Measurements from ENCODE around the gene KRTAP5-7. TPM values are rescaled to one million over a fixed set of nuclear protein-coding genes. Genes with fewer than 3 reads are reported as not detected.

The KRTAP5-7 gene
- total RNA-seq, 2 donors from 2014 or later: not detected

DNA sequence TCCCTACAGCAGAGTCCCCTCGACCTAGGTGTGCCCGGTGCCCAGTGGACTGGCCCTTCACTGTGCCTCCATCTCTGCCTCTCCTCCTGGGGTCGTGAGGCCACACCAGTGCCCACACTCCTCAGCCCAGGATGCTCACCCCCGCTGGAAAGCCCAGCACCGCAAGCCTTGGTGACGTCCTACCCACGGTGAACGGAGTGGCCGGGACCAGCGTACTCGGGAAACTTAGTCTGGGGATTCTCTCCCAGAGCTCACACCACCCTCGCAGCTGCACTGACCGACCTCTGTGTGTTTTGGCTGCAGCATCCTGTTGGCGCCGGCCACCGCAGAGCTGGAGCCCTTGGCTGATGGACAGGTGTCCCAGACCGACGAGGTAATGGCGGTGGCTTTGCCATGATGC, 35.5 kb upstream of the KRTAP5-7 start:
- H3K4me1 Mint-ChIP-seq: peaks cover 15% of the 10 kb centered on the region
- Histone ChIP-seq H3K4me1 (ENCODE audit: control insufficient read depth, insufficient read depth, low read length) (peaks cover 2% of the 10 kb centered on the region), H3K36me3 (ENCODE audit: control insufficient read depth, insufficient read depth, low read length) (peaks cover 45% of the 10 kb centered on the region), H3K27me3 (ENCODE audit: control insufficient read depth, insufficient read depth, low read length, poor library complexity, severe bottlenecking) (no peaks in the 10 kb centered on the region), H3K27ac (ENCODE audit: low read depth, low read length) (no peak overlapping the region), H3K4me3 (ENCODE audit: low read length) (no peak overlapping the region), H3K9ac (ENCODE audit: extremely low read depth, low read length, poor library complexity, severe bottlenecking) (no peak overlapping the region), H3K9me3 (ENCODE audit: control insufficient read depth, low read length) (no peaks in the 10 kb centered on the region)
- TF ChIP-seq, protein P1, sequence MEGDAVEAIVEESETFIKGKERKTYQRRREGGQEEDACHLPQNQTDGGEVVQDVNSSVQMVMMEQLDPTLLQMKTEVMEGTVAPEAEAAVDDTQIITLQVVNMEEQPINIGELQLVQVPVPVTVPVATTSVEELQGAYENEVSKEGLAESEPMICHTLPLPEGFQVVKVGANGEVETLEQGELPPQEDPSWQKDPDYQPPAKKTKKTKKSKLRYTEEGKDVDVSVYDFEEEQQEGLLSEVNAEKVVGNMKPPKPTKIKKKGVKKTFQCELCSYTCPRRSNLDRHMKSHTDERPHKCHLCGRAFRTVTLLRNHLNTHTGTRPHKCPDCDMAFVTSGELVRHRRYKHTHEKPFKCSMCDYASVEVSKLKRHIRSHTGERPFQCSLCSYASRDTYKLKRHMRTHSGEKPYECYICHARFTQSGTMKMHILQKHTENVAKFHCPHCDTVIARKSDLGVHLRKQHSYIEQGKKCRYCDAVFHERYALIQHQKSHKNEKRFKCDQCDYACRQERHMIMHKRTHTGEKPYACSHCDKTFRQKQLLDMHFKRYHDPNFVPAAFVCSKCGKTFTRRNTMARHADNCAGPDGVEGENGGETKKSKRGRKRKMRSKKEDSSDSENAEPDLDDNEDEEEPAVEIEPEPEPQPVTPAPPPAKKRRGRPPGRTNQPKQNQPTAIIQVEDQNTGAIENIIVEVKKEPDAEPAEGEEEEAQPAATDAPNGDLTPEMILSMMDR (conservative IDR thresholded peaks at IDR 0.05): no peak
- no peak for DNase-seq
- no peaks in the 10 kb centered on the region for H3K27me3 Mint-ChIP-seq (ENCODE audit: insufficient read depth)
- peaks cover 79% of the 10 kb centered on the region for H3K36me3 Mint-ChIP-seq (ENCODE audit: low read depth)
- H3K27ac Mint-ChIP-seq: peak overlapping the region; percentile 4
- 93 to 95% methylated on average over 11 to 19 of the region's 19 CpGs for WGBS, 2 experiments (ENCODE audit: insufficient coverage in 1 of 2, insufficient read length in 1 of 2)
- H3K4me3 Mint-ChIP-seq: no peak overlapping the region
- no peaks in the 10 kb centered on the region for H3K9me3 Mint-ChIP-seq

DNA sequence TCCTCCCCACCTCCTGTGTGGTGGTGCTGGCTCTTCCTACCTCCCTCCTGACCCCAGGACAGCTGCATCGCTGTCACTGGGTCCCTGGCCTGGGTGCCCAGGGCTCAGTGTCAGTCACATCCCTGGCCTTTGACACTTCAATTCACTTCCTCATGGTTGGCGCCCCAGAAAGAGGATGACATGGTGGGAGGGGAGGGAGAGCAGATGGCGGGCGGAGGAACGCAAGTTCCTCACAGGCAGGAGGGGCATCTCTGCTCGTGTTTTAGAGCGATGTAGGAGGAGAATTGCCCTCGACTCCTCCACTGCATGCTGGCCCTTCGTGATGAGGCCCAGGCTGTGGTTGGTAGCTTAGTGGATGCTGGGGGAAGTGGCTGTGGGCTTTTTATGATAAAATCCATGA, 35.1 kb upstream of the KRTAP5-7 start:
- no peak overlapping the region for H3K27ac ChIP-seq (ENCODE audit: low read depth, low read length)
- H3K9me3 Mint-ChIP-seq: no peaks in the 10 kb centered on the region
- no peak for DNase-seq
- no peak overlapping the region for H3K4me3 Mint-ChIP-seq
- H3K4me3 ChIP-seq (ENCODE audit: low read length): no peak overlapping the region
- peaks cover 46% of the 10 kb centered on the region for H3K36me3 ChIP-seq (ENCODE audit: control insufficient read depth, insufficient read depth, low read length)
- H3K9me3 ChIP-seq (ENCODE audit: control insufficient read depth, low read length): no peaks in the 10 kb centered on the region
- H3K27ac Mint-ChIP-seq: peak overlapping the region; percentile 4
- H3K4me1 Mint-ChIP-seq: peaks cover 15% of the 10 kb centered on the region
- H3K36me3 Mint-ChIP-seq (ENCODE audit: low read depth): peaks cover 80% of the 10 kb centered on the region
- H3K27me3 Mint-ChIP-seq (ENCODE audit: insufficient read depth): no peaks in the 10 kb centered on the region
- 94 to 100% methylated on average over 3 to 9 of the region's 9 CpGs for WGBS, 2 experiments (ENCODE audit: insufficient coverage in 1 of 2, insufficient read length in 1 of 2)
- no peaks in the 10 kb centered on the region for H3K27me3 ChIP-seq (ENCODE audit: control insufficient read depth, insufficient read depth, low read length, poor library complexity, severe bottlenecking)
- H3K9ac ChIP-seq (ENCODE audit: extremely low read depth, low read length, poor library complexity, severe bottlenecking): no peak overlapping the region
- TF ChIP-seq, protein P1 (conservative IDR thresholded peaks at IDR 0.05): no peak
- H3K4me1 ChIP-seq (ENCODE audit: control insufficient read depth, insufficient read depth, low read length): peaks cover 2% of the 10 kb centered on the region

DNA sequence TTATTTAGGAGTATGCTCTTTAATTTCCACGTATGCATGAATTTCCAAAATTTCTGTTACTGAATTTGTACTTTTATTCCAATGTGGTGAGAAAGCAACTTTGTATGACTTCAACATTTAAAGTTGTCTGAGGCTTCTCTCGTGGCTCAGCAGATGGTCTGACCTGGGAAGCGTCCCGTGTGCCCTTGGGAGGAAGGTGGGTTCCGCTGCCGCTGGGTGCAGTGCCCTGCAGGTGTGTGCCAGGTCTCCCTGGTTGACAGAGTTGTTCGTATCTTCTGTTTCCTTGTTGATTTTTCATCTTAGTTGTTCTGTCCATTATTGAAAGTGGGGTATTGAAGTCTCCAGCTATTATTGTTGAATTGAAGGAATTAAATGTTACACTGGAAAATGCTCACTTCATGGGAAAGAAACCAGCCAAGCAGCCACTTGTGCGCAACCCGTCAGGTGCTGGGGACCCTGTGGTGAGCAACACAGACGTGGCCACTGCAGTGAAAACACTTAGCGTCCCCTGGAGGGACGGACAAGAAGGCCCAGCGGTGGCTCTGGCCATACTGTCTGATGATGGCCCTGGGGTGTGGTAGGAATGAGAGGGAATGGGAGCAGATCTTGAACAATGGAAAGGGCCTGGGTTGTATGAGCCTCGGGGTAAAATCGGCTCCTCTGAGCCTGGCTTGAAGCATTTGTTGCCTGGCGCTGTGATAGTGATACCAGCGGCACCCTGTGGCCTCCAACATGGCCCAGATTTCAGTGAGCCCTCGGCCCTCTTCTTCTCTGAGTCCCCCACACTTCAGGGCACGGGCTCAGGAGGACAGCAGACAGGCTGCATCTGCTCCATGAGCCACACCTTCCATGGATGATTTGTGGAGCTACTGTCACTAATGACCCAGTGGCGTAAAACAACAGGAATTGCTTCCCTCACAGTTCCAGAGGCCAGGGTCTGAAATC, 31.5 kb upstream of the KRTAP5-7 start:
- Mint-ChIP-seq H3K36me3 (ENCODE audit: low read depth) (peaks cover 83% of the 10 kb centered on the region), H3K4me1 (no peaks in the 10 kb centered on the region), H3K27me3 (ENCODE audit: insufficient read depth) (no peaks in the 10 kb centered on the region), H3K27ac (no peak overlapping the region), H3K4me3 (no peak overlapping the region), H3K9me3 (no peaks in the 10 kb centered on the region)
- DNase-seq: no peak
- Histone ChIP-seq H3K9ac (ENCODE audit: extremely low read depth, low read length, poor library complexity, severe bottlenecking) (no peak overlapping the region), H3K4me1 (ENCODE audit: control insufficient read depth, insufficient read depth, low read length) (no peaks in the 10 kb centered on the region), H3K27me3 (ENCODE audit: control insufficient read depth, insufficient read depth, low read length, poor library complexity, severe bottlenecking) (no peaks in the 10 kb centered on the region), H3K4me3 (ENCODE audit: low read length) (no peak overlapping the region), H3K9me3 (ENCODE audit: control insufficient read depth, low read length) (no peaks in the 10 kb centered on the region), H3K27ac (ENCODE audit: low read depth, low read length) (no peak overlapping the region), H3K36me3 (ENCODE audit: control insufficient read depth, insufficient read depth, low read length) (peaks cover 44% of the 10 kb centered on the region)
- 94 to 95% methylated on average over 16 to 20 of the region's 20 CpGs for WGBS, 2 experiments (ENCODE audit: insufficient coverage in 1 of 2, insufficient read length in 1 of 2)
- TF ChIP-seq, protein P1 (conservative IDR thresholded peaks at IDR 0.05): no peak
